ENCODE measurements around the gene MSI2.
A peak's percentile ranks its signal among the peaks of the same experiment; 100 is the strongest.

Gene MSI2

DNA sequence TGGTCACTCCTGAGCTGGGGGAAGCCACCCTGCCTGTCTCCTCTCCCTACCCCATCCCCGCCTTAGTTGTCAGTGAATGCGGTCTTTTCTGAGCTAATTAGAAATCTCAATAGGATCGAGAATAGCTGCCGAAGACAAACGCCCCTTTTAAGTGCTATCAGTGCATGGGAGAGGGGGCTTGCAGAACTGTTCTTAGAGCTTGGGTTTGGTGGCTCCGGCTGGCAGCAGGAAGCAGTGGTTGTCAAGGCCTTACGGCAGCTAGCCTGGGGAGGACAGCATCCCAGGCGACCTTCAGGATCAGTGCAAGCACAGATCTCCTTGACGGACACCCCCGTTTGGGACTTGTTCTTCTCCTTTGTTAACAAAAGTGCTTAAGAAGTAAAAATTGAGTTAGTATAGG lies 293.7 kb downstream of the MSI2 start:
- no peak for DNase-seq

DNA sequence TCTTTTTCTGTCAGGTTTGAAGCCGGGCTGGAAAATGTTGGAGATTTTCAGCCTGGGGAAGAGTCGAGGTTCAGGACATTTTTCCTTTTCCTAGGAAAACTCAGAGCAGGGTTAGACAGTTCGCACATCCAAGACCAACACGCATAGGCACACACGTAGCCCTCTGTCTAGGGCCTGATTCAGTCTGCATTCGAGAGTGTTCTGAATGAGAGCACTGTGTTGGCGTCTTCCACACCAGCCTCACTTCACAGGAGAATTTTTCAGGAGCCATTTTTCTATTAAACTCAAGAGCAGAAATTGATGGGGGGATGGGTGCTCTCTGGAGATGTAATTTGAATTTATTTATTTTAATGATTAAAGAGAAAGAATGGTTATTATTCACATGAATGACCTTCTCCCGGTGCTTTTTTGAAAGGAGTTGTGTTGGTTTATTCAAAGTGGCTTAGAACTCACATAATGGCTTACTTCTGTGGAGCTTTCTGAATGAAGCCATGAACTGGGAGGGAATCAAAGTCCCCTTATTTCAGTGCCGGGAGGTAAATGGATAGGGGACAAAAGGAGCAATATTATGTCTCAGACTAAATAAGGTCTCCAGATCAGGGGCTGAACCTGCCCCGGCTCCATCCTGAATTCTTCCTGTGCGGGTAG lies 294.5 kb downstream of the MSI2 start:
- no peak for DNase-seq

GRCh38 chr17:57551321-57552079 lies 295.2 kb downstream of the MSI2 start:
- DNase-seq, result no peak

DNA sequence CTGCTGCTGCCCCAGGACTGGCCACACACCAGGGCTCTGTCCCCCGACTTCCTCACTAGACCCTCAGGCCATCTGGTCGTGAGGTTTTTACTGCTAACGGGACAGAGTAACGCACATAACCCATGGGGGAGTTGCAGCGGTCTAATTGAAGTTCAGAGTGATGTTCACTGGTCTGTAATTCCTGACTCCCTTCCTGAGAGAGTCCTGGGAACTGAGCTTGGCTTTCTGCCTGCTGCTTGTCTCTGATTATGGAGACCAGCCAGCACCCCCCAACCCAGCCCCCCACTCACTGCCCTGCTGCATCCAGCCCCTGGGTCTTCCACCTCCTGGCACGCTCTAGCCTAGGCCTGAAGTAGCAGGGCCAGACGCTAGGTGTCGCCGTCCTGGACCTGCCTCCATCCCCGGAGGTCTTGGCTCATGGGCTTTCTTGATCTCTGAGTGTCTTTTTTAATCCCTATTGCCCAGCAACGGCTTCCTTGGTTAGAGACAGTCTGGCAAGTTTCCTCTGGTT lies 295.8 kb downstream of the MSI2 start:
- no peak for DNase-seq

DNA sequence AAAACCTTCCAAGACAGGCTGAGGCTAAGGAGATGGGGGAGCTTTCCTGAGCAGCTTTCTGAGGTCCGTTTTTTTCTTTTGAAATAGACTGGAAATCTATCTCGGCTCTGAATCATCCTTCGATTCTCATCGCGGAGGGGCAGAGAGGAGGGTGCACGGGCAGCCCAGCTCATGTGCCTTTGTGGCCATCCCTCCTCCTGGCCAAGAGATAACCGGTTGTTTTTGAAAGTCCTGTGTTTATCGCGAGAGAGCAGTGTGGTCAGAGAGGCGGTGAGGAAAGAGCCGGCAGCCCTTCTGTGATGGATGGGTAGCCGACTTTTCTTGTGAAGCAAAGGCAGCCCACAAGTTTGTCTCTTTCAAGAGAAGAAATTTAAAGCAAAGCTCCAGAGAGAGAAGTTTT lies 297.2 kb downstream of the MSI2 start:
- no peak for DNase-seq

DNA sequence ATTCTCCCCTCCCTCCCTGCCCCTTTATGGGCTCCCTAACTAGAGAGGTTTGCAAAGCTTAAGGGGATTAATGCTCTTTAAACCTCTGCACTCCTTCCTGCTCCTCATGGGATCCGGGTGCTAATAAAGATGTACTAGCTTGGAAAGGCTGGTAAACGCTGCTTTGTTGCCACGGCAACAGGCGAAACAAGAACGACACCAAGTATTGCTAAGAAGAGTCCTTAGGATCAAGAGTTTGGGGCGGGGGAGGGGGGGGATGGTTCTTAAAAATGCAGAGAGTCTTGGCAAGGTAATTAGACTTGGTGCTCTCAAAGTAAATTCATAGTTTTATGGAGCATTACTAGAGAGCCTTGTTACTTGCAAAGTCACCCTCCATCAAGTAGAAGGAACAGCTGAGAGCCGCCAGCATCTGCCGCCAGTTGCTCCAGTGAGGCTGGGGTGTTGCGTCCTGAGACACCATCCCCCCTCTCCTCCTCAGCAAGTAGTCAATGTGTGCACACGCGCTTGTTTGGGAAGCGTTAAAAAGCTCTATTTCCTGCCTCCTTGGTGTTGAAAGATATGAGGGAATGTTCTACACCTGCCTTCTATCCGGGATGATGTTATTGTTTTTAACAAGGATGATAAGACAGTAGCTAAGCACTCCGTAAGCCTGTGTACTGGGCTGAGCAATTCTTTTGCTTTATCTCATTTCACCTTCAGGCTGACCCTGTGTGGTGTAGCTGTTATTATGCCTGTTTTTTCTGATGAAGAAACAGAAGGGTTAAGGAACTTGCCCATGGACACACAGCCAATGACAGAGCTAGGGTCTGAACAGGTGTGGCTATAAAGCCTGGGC lies 297.9 kb downstream of the MSI2 start:
- DNase-seq, result peak; percentile 52

- DNase-seq, result no peak
Measured at GRCh38 chr17:57554826-57555635, 298.7 kb downstream of the MSI2 start.

DNA sequence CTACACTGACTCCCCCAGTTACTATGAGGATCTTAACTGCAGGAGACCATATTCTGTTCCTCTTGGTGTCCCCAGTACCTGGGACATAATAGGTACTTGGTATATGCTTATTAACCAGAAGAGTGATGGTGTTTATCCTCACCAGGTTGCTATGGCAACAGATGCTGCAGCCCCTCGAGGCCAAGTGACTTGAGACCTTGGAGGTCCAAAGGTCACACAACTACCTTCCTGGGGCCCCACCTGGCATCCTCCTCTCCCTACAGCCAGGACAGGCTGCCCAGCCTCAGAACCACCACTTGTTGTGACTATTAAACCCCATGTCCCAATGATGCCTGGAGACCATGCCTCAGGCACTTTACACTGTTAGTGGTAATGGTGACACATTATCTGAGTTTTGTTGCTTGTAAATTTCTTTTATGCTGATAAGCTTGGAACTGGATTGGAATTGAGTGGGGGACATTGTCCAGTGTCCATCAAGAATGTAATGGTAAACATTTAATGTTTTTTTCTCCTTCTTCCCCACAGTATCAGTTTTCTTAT lies 299.4 kb downstream of the MSI2 start:
- peak; percentile 34 for DNase-seq

GRCh38 chr17:57556320-57556719 lies 300.0 kb downstream of the MSI2 start:
- no peak for DNase-seq

- DNase-seq, result no peak
Measured at GRCh38 chr17:57556977-57557376, 300.7 kb downstream of the MSI2 start.

GRCh38 chr17:57557416-57557815 lies 301.1 kb downstream of the MSI2 start:
- DNase-seq, result no peak

DNA sequence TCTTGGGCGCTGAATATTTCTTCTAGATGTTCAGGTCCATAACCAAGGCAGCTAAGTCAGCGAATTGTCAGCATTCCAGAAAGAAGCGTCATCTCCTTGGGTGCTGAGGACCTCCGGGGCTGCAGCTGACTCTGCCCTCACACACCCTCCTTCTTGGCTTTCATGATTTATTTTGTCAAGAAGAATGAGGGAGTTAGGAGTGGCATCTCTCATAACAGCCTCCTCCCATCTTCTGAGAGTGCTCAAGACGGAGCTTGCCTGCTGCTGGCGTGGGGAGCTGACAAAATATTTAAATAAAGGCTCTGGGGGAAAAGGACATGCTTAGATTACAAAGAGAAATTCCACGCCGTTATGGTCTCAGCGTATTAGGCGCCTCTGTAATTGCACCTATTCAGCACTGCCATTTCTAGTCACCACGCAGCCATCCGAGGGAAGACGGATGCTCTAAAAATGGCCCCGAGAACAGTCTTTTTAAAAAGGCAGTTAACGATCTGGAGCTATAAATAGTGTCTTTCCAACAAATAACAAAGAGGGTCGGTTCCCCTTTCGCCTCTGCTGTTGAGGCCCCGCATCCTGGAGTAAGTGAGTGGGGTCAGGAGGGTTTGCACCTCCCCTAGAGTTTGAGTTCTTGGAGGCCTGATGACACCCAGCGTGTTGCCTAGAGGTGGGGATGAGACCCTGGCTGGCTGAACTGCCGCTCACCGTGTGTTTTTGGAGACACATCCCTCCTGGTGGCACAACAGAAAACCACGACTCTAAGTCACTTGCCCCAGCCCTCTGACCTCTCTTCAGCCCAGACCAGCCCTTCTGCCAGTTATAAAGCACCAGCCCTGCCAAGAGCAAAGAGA lies 301.7 kb downstream of the MSI2 start:
- DNase-seq, result no peak

DNA sequence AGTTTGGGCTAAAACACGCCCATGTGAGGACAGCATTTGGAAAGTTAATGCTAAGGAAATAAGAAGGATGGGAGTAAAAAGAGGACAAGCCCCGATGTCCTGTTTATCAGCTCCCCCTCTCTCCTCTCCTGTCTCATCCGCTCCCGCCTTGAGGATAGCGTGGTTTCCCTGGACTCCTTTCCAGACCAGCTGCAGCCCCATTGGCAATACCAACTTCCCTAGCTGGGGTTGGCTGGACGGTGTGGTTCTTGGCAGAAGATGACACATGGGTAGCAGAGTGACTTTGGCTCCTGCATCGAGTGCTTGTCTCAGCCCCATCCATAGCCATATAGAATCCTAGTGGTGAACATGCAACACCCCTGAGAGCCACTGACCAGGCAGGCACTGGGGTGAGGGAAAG lies 302.9 kb downstream of the MSI2 start:
- DNase-seq, result no peak

DNA sequence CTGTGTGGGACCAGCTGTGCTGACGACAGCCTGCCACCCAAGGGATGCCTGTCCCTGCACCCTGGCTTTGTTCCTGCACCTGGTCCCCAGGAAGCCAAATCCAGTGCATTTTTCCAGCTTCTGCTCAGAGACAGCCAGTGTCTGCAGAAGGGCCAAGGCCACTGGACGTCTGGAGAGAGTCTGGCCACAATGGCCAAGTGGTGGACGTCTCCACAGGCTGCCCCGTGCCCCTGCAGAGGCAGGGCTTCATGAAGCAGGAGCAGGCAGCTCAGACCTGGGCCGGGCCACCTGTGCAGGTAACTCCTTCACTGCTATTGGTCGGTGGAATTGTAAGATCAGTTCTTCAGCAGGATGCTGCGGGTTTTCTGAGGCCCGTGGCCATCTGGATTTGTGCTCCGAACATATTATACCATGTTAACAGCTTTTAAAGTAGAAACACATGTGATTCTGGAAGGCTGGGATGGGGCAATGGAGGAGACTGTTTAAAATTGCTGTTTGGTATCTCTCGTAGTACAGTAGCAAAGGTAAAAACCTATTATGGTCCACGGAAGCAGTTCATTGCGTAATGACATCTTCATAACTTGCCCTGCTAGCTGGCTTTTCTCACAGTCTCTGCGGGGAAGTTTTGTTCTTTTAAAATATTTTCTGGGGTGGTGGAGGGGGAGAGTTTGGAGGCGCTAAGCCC lies 303.5 kb downstream of the MSI2 start:
- no peak for DNase-seq

GRCh38 chr17:57560319-57560705 lies 304.0 kb downstream of the MSI2 start:
- no peak for DNase-seq

GRCh38 chr17:57561072-57561861 lies 304.9 kb downstream of the MSI2 start:
- peak; percentile 86 for DNase-seq

- DNase-seq, result no peak
Measured at GRCh38 chr17:57562184-57562698, 305.9 kb downstream of the MSI2 start.

- no peak for DNase-seq
Measured at GRCh38 chr17:57563958-57564357, 307.6 kb downstream of the MSI2 start.

GRCh38 chr17:57565176-57565575 lies 308.9 kb downstream of the MSI2 start:
- DNase-seq, result peak; percentile 26

DNA sequence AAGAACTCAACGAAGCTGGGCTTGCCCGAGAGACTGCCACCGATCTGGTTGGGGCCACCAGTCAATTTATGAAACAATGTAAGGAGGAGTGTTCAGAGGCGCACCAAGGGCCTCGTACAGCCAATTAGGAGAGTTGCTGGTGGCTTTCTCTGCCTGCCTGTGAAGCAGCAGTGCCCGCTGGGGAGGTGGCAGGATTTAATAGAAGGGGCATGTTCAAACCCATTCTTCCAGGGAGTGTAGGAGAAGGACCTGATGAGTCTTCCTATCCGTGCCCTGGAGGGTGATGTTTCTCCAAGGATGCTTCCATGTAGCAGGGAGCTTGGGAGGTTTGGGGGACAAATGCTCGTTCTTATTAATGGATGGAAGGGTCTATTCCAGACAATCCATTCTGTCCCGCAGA lies 310.4 kb downstream of the MSI2 start:
- no peak for DNase-seq

Data from DMS53 (cell line).